NT2/D1 (cell line): Measurements from ENCODE around the gene ZBTB44.

Experiments used
- SUZ12 ChIP-seq: IDR thresholded peaks from 2 replicates; pipeline ENCODE4 v1.6.1; 2011; ENCODE audit not compliant: insufficient read length, insufficient read depth; ENCODE audit errors: extremely low read depth
- YY1 ChIP-seq: IDR thresholded peaks from 2 replicates; pipeline ENCODE4 v1.6.1; 2011; ENCODE audit not compliant: insufficient read length, insufficient read depth
- ZNF274 ChIP-seq: IDR thresholded peaks from 2 replicates; pipeline ENCODE4 v1.6.1; 2011; ENCODE audit warnings: mild to moderate bottlenecking, low read depth, low read length

DNA sequence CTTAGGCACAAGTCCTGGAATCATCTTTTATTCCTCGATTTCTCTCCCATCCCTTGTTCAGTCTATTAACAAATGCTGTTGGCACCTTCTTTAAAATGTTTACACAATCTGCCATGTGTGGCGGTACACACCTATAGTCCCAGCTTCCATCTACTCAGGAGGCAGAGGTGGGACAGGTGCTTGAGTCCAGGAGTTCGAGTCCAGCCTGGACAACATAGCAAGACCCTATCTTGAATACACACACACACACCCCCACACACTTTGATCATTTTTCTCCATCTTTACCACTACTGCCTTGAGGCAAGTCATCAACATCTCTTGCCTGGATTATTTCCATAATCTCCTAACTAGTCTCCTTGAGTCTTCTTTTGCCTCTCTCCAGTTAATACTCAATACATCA lies 13.7 kb upstream of the ZBTB44 start:
- TF ChIP-seq ZNF274 = no peak
- TF ChIP-seq YY1 = no peak
- TF ChIP-seq SUZ12 = no peak
